K562 (cell line): Measurements from ENCODE around the gene BLVRA. TPM values are rescaled to one million over a fixed set of nuclear protein-coding genes. Genes with fewer than 3 reads are reported as not detected.

Experiments
- ATAC-seq: fragments of 200-7000 bp; cut with Tn5 transposase; 3 replicates; pipeline ENCODE4 v1.9.1; 2020; ENCODE audit warnings: moderate library complexity
- BruUV-seq: library from RNA; stranded (reverse); fragments of 400-500 nt; replicated peaks from 2 replicates; lab custom pipeline; 2021; lab: Mats Ljungman, UMichigan
- CTCF ChIA-PET: fragments of 300-600 bp; formaldehyde crosslinking; extraction: SDS; loops from one replicate; lab custom pipeline; 2021; ENCODE audit warnings: low intra/inter-chr PET ratio; lab: Yijun Ruan, JAX
- POLR2A ChIA-PET: fragments of 300-600, 350-650 bp; sonication (Branson Sonifier 250); formaldehyde crosslinking; extraction: SDS; loops from one replicate; lab custom pipeline; 2021; ENCODE audit warnings: antibody characterized with exemption, inconsistent platforms; lab: Yijun Ruan, JAX
- DNase-seq, 4 experiments: peaks; one replicate each; pipeline versions ENCODE4 v3.0.0 to v3.0.0-alpha.2; 2011 to 2018; ENCODE audit warnings: low spot score in 3 of 4, mixed read lengths in 3 of 4; ENCODE audit errors: extremely low read depth in 1 of 4
- FAIRE-seq: peaks from 2 replicates; lab custom pipeline; 2011; peaks lifted over from hg19 to GRCh38; lab: Jason Lieb, UNC
- H2AFZ ChIP-seq: 2 replicates; pipeline ENCODE4 v1.6.0; 2011; ENCODE audit warnings: low read depth, low read length, control low read depth, inconsistent platforms
- H3K27ac ChIP-seq: fragments of 200-600 bp; 3 replicates; pipeline ENCODE4 v1.8.0; 2011; ENCODE audit warnings: low read depth, mild to moderate bottlenecking, control low read depth, inconsistent platforms, low read length, moderate library complexity, mixed read lengths; ENCODE audit errors: extremely low read depth
- H3K27me3 ChIP-seq, 2 experiments: fragments of 300-600 bp in 1 of 2; 2 replicates in 1 of 2; 3 replicates in 1 of 2; pipeline versions ENCODE4 v1.6.0 to v1.8.0; 2011; ENCODE audit warnings: inconsistent platforms in 2 of 2, low read length in 2 of 2, mild to moderate bottlenecking in 1 of 2, mixed read lengths in 1 of 2, moderate library complexity in 1 of 2; ENCODE audit not compliant: control insufficient read depth in 2 of 2, insufficient read depth in 2 of 2
- H3K36me3 ChIP-seq: fragments of 300-600 bp; 3 replicates; pipeline ENCODE4 v1.8.0; 2011; ENCODE audit warnings: mild to moderate bottlenecking, low read length, inconsistent platforms; ENCODE audit not compliant: control insufficient read depth, insufficient read depth
- H3K4me1 ChIP-seq, 2 experiments: fragments of 200-600 bp in 1 of 2; replicated peaks in 1 of 2; 2 replicates in 1 of 2; 3 replicates in 1 of 2; pipeline versions ENCODE4 v1.5.1 to v1.8.0; 2011; ENCODE audit warnings: inconsistent platforms in 2 of 2, low read length in 2 of 2, mild to moderate bottlenecking in 1 of 2, mixed read lengths in 1 of 2, moderate library complexity in 1 of 2; ENCODE audit not compliant: control insufficient read depth in 2 of 2, insufficient read depth in 2 of 2
- H3K4me2 ChIP-seq: 2 replicates; pipeline ENCODE4 v1.6.1; 2011; ENCODE audit warnings: low read length, control low read depth, inconsistent platforms, mixed read lengths; ENCODE audit not compliant: insufficient read depth
- H3K4me3 ChIP-seq: fragments of 200-600 bp; sonication (generic), shearing (Covaris generic); 2 replicates; pipeline ENCODE4 v1.5.1; 2016; ENCODE audit warnings: control low read depth, inconsistent platforms
- H3K79me2 ChIP-seq: fragments of 200-600 bp; 3 replicates; pipeline ENCODE4 v1.8.0; 2011; ENCODE audit warnings: low read length, inconsistent platforms; ENCODE audit not compliant: control insufficient read depth, insufficient read depth
- H3K9ac ChIP-seq, 2 experiments: 2 replicates each; pipeline versions ENCODE4 v1.6.0 to v1.6.1; 2011; ENCODE audit warnings: low read depth in 2 of 2, low read length in 2 of 2, control low read depth in 1 of 2, inconsistent platforms in 1 of 2, mild to moderate bottlenecking in 1 of 2, mixed read lengths in 1 of 2; ENCODE audit not compliant: insufficient read depth in 1 of 2
- H3K9me1 ChIP-seq: one replicate; pipeline ENCODE4 v1.6.0; 2011; ENCODE audit warnings: inconsistent platforms, mild to moderate bottlenecking, low read length, moderate library complexity; ENCODE audit not compliant: control insufficient read depth, insufficient read depth
- H3K9me3 ChIP-seq: replicated peaks from 2 replicates; pipeline ENCODE4 v1.5.1; 2011; ENCODE audit warnings: low read depth, low read length, inconsistent platforms; ENCODE audit not compliant: control insufficient read depth, insufficient read depth
- H4K20me1 ChIP-seq: replicated peaks from 2 replicates; pipeline ENCODE4 v1.6.1; 2011; ENCODE audit warnings: low read length, inconsistent platforms, mixed read lengths; ENCODE audit not compliant: control insufficient read depth, insufficient read depth
- KDM4B ChIP-seq, 2 experiments: fragments of 450-650 bp in 1 of 2; sonication (generic) in 1 of 2; IDR thresholded peaks; 2 replicates each; pipeline ENCODE4 v1.6.1; 2016 to 2017; ENCODE audit warnings: borderline replicate concordance in 2 of 2, antibody characterized with exemption in 1 of 2, low read depth in 1 of 2, mild to moderate bottlenecking in 1 of 2
- MCM7 ChIP-seq, 2 experiments: fragments of 450-650 bp; IDR thresholded peaks; 2 replicates each; pipeline ENCODE4 v1.6.1; 2016 to 2018
- NR2C2 ChIP-seq, 2 experiments: fragments of 200-800 bp in 1 of 2; sonication (Bioruptor generic) in 1 of 2; sonication (generic) in 1 of 2; formaldehyde crosslinking in 1 of 2; IDR thresholded peaks; 2 replicates each; pipeline versions ENCODE4 v1.6.1 to v1.8.0; 2016 to 2022; ENCODE audit warnings: mild to moderate bottlenecking in 1 of 2, missing compliant biosample characterization in 1 of 2, missing genetic modification characterization in 1 of 2, missing genetic modification reagents in 1 of 2
- RAD21 ChIP-seq, 2 experiments: fragments of 250-450 bp in 1 of 2; fragments of 450-650 bp in 1 of 2; sonication (Bioruptor Pico) in 1 of 2; formaldehyde crosslinking in 1 of 2; IDR thresholded peaks in 1 of 2; conservative IDR thresholded peaks in 1 of 2; 2 replicates each; pipeline versions ENCODE4 v1.4.0 to v1.8.0; 2020 to 2022; ENCODE audit warnings: mild to moderate bottlenecking in 2 of 2, moderate library complexity in 1 of 2
- STAG1 ChIP-seq: sonication (generic); formaldehyde crosslinking; IDR thresholded peaks from 2 replicates; pipeline ENCODE4 v1.5.0; 2020; ENCODE audit warnings: missing genetic modification reagents, borderline replicate concordance
- WGBS: fragments of 100-300 bp; shearing (Covaris generic); methylation state at CpG from one replicate; pipeline ENCODE4 v1.1.6; 2016; ENCODE audit warnings: low coverage, mixed read lengths; ENCODE audit not compliant: insufficient coverage; ENCODE audit errors: missing lambda C conversion rate; 5-methylcytosine and 5-hydroxymethylcytosine counted together
- in situ Hi-C: fragments of 300-500 bp; cut with MboI; formaldehyde crosslinking; loops from 4 replicates; pipeline ENCODE4 v1.15.0; 2018; ENCODE audit warnings: inconsistent platforms, mixed read lengths
- intact Hi-C: fragments of 100-400 bp; cut with micrococcal nuclease; formaldehyde crosslinking; loops from 2 replicates; pipeline ENCODE4 v1.14.2; 2022
- polyA plus RNA-seq, 8 experiments: library from polyadenylated mRNA; depleted of rRNA in 4 of 8; stranded (reverse) in 5 of 8; unstranded in 3 of 8; fragments of >200 nt; fragmentation: Nextera tagmentation in 2 of 8; fragmentation: Illumina TruSeq in 1 of 8; extraction: Ambion mirVana in 2 of 8; extraction: Trizol in 1 of 8; gene quantifications; 2 replicates each; pipeline versions ENCODE4 v1.2.1 to v1.2.3, GENCODE V29; 2011 to 2014; ENCODE audit warnings: inconsistent platforms in 1 of 8, missing spikeins in 1 of 8
- total RNA-seq, 7 experiments: library from RNA; depleted of rRNA in 6 of 7; stranded (reverse); fragments of >200 nt in 6 of 7; fragmentation: Illumina TruSeq in 2 of 7; extraction: Trizol in 2 of 7; gene quantifications; 2 replicates each; pipeline versions ENCODE4 v1.2.1 to v1.2.3, GENCODE V29; 2011 to 2021; ENCODE audit warnings: low replicate concordance in 1 of 7
- TF ChIP-seq, protein P1 (sequence below): fragments of 450-650 bp; IDR thresholded peaks from 2 replicates; pipeline ENCODE4 v1.6.1; 2017; ENCODE audit warnings: antibody characterized with exemption, mild to moderate bottlenecking
- TF ChIP-seq, protein P2 (sequence below), 2 experiments: IDR thresholded peaks; 2 replicates each; pipeline ENCODE4 v1.6.1; 2012; ENCODE audit warnings: improper control_type of control experiment in 2 of 2, low read depth in 2 of 2, low read length in 2 of 2, borderline replicate concordance in 1 of 2
- TF ChIP-seq, protein P3 (sequence below): sonication (generic); formaldehyde crosslinking; IDR thresholded peaks from 2 replicates; pipeline ENCODE4 v1.8.0; 2022; ENCODE audit warnings: missing genetic modification reagents, mild to moderate bottlenecking, borderline replicate concordance
- TF ChIP-seq, protein P4 (sequence below): fragments of 450-650 bp; formaldehyde crosslinking; IDR thresholded peaks from 2 replicates; pipeline ENCODE4 v1.4.0; 2022; ENCODE audit warnings: missing genetic modification characterization

Gene BLVRA
- total and polyA plus RNA-seq, 9 of the 15 experiments (the other 6 are each of a cell fraction or from before 2014, with no cell fraction given) = 48.5 to 147 (median 61.5) TPM

DNA sequence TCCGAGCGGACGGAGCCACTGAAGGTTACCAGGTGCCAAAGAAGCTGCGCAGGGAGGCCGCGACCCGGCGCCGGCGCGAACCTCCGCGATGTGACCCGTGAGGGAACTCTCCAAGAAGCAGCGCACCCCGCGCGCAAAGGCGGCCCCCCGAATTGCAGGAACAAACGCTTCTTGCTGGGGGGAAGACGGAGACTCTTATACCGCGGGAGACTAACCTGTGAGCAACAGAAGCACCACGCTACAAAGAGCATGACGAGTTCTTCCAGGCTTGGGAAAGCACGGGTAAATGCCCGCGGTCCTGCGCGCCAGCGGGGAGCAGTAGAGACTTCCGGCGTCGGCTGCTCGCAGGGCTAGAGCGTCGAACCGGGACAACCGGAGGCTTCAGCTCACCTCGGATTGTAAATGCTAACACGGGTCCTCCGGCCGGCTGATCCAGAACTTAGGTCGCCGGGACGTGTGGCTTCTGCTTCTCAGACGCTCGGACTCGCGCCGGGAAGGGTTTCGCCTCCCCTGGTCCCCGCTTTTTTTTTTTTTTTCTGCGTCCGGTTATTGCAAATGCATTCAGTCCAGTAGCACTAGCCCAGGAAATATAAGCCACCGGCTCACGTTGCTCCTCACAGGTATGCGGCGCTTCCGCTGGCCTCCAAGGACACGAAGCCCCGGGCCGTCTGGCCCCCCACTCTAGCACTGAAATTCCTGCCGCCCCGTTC lies 29.1 kb upstream of the BLVRA start, which contains the start of gene COA1:
Gene COA1 (minus strand): TSS at position 310 of the 710 bp plus-strand sequence. CDS start 80,909 bp downstream, outside the sequence.
- peak within 1 kb of the TSS; percentile 92 for H3K4me2 ChIP-seq
- peaks cover 59% of the 10 kb centered on the region for H3K79me2 ChIP-seq
- no peaks in the 10 kb centered on the region for H4K20me1 ChIP-seq
- peak within 1 kb of the TSS; percentile 61 for H3K4me3 ChIP-seq
- ChIA-PET CTCF (interaction anchor here (1.2 kb wide), 1 partner anchor 109 kb away, joined by 3 read pairs; no protein-coding TSS in a partner anchor), POLR2A (interaction anchor here (0.6 to 4.8 kb wide), 16 partner anchors 7 to 991 kb away, joined by 3 to 32 read pairs (median 3); partner anchors contain the start of genes BLVRA and STK17A)
- BruUV-seq = no TSS peak
- ATAC-seq (peak; percentile 85), DNase-seq (peak; percentile 76 to 96 (median 84)), FAIRE-seq (peak; percentile 90)
- in situ Hi-C loops (no loop called here), intact Hi-C loops (loop anchor here (2.0 to 5.0 kb wide), 3 partner anchors 38 to 147 kb away; partner anchors contain the start of gene STK17A)
- H3K27me3 ChIP-seq = no peaks in the 10 kb centered on the region
- peak within 1 kb of the TSS; percentile 80 for H2AFZ ChIP-seq
- no peaks in the 10 kb centered on the region for H3K9me3 ChIP-seq
- H3K4me1 ChIP-seq = peaks cover 9 to 11% of the 10 kb centered on the region in 2 experiments
- no peaks in the 10 kb centered on the region for H3K9me1 ChIP-seq
- H3K27ac ChIP-seq = peak within 1 kb of the TSS; percentile 80
- H3K36me3 ChIP-seq = peaks cover 17% of the 10 kb centered on the region; the same call in 2 of the 3 replicates
- peak within 1 kb of the TSS; percentile 83 to 96 for H3K9ac ChIP-seq
- WGBS = under 1% methylated on average over 60 of the region's 66 CpGs
- TF ChIP-seq, protein P1, sequence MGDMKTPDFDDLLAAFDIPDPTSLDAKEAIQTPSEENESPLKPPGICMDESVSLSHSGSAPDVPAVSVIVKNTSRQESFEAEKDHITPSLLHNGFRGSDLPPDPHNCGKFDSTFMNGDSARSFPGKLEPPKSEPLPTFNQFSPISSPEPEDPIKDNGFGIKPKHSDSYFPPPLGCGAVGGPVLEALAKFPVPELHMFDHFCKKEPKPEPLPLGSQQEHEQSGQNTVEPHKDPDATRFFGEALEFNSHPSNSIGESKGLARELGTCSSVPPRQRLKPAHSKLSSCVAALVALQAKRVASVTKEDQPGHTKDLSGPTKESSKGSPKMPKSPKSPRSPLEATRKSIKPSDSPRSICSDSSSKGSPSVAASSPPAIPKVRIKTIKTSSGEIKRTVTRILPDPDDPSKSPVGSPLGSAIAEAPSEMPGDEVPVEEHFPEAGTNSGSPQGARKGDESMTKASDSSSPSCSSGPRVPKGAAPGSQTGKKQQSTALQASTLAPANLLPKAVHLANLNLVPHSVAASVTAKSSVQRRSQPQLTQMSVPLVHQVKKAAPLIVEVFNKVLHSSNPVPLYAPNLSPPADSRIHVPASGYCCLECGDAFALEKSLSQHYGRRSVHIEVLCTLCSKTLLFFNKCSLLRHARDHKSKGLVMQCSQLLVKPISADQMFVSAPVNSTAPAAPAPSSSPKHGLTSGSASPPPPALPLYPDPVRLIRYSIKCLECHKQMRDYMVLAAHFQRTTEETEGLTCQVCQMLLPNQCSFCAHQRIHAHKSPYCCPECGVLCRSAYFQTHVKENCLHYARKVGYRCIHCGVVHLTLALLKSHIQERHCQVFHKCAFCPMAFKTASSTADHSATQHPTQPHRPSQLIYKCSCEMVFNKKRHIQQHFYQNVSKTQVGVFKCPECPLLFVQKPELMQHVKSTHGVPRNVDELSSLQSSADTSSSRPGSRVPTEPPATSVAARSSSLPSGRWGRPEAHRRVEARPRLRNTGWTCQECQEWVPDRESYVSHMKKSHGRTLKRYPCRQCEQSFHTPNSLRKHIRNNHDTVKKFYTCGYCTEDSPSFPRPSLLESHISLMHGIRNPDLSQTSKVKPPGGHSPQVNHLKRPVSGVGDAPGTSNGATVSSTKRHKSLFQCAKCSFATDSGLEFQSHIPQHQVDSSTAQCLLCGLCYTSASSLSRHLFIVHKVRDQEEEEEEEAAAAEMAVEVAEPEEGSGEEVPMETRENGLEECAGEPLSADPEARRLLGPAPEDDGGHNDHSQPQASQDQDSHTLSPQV = no peak
- TF ChIP-seq RAD21 (CRISPR knock-in tag; conservative IDR thresholded peaks at IDR 0.05 in 1 of 2, IDR thresholded peaks at IDR 0.05 in 1 of 2) = 0 out of 4 replicates have a peak, but pooled peaks of 1 of the 2 experiments have one; percentile 13
- TF ChIP-seq, protein P2, sequence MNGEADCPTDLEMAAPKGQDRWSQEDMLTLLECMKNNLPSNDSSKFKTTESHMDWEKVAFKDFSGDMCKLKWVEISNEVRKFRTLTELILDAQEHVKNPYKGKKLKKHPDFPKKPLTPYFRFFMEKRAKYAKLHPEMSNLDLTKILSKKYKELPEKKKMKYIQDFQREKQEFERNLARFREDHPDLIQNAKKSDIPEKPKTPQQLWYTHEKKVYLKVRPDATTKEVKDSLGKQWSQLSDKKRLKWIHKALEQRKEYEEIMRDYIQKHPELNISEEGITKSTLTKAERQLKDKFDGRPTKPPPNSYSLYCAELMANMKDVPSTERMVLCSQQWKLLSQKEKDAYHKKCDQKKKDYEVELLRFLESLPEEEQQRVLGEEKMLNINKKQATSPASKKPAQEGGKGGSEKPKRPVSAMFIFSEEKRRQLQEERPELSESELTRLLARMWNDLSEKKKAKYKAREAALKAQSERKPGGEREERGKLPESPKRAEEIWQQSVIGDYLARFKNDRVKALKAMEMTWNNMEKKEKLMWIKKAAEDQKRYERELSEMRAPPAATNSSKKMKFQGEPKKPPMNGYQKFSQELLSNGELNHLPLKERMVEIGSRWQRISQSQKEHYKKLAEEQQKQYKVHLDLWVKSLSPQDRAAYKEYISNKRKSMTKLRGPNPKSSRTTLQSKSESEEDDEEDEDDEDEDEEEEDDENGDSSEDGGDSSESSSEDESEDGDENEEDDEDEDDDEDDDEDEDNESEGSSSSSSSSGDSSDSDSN (IDR thresholded peaks at IDR 0.05; ENCODE audit: borderline replicate concordance in 1 of 2, low read depth in 2 of 2, low read length in 2 of 2) = no peak
- TF ChIP-seq, protein P3, sequence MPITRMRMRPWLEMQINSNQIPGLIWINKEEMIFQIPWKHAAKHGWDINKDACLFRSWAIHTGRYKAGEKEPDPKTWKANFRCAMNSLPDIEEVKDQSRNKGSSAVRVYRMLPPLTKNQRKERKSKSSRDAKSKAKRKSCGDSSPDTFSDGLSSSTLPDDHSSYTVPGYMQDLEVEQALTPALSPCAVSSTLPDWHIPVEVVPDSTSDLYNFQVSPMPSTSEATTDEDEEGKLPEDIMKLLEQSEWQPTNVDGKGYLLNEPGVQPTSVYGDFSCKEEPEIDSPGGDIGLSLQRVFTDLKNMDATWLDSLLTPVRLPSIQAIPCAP = no peak
- no peak; a peak in 1 of 4 replicates for TF ChIP-seq KDM4B (IDR thresholded peaks at IDR 0.05; ENCODE audit: borderline replicate concordance in 2 of 2, low read depth in 1 of 2)
- TF ChIP-seq MCM7 (IDR thresholded peaks at IDR 0.05) = no peak; a peak in 1 of 4 replicates
- TF ChIP-seq, protein P4, sequence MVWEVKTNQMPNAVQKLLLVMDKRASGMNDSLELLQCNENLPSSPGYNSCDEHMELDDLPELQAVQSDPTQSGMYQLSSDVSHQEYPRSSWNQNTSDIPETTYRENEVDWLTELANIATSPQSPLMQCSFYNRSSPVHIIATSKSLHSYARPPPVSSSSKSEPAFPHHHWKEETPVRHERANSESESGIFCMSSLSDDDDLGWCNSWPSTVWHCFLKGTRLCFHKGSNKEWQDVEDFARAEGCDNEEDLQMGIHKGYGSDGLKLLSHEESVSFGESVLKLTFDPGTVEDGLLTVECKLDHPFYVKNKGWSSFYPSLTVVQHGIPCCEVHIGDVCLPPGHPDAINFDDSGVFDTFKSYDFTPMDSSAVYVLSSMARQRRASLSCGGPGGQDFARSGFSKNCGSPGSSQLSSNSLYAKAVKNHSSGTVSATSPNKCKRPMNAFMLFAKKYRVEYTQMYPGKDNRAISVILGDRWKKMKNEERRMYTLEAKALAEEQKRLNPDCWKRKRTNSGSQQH (CRISPR knock-in tag) = no peak
- 0 out of 2 replicates have a peak, but pooled peaks have one; percentile 54 for TF ChIP-seq NR2C2 (CRISPR knock-in tag; IDR thresholded peaks at IDR 0.05)
- peak; percentile 74; the same call in 1 of the 2 replicates for TF ChIP-seq NR2C2 (tag; IDR thresholded peaks at IDR 0.05)
- TF ChIP-seq STAG1 (CRISPR knock-in tag) = no peak
